HG02885 (cell line): Measurements from ENCODE around the gene ZNF460.

Experiments used
- ATAC-seq: cut with Tn5 transposase; IDR thresholded peaks from one replicate; pipeline ENCODE4 v1.9.1; 2021; ENCODE audit warnings: mild to moderate bottlenecking; ENCODE audit not compliant: unreplicated experiment, poor library complexity

ZNF460 gene

DNA sequence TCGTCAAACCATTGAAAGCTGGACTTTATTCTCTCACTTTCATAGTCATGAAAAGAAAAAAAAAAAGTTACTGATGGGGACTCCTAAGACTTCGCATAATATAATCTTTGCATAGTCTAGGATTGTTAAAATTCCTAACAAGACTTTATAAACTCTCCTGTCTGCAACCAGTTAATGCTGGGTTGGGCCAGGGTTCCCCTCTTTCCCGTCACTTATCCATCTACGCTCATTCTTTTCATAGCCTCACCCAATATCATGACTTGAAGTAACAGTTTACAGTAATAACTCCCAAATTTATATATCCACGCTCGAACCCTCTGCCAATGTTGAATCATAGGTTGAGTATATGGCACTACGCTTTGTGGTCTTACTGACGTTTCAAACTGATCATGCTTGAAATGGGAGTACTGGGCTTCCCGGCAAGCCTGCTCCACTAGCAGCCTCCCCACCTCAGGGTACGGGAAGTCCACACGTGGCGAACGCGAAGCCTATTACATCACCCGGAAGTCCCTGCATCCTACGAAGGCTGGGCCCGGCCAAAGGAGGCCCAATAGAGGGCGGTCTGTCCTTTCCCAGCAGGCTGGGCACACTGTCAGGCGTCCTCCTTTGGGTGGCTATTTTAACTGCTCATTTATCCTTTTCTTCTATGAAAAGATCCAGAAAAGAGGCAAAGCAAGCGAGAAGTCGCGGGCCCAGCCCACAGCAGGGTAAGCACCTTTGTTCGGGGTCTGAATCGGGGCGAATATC lies 694 bp upstream of the ZNF460 start:
- ATAC-seq: peak; percentile 76

DNA sequence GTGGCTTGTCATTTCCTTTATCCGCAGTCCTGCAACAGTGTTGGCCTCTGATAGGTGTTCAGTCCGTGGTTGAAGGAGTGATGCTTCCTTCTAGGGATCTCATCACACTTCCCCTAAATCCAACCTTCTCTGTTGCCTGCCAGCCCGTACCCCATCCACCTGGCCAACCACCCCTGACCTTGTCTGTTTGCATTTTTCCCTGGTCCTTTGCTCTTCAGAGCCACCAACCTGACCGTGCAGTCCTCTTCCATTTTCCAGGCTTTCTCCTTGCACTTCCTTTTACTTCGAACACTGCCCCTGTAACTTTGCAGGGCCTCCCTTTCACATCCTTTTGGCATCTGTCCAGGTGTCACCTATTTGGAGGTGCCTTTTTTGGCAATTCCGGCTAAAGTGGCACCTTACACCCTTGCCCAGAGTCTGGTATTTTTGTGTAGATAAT lies 696 bp downstream of the ZNF460 start:
- no peak for ATAC-seq

DNA sequence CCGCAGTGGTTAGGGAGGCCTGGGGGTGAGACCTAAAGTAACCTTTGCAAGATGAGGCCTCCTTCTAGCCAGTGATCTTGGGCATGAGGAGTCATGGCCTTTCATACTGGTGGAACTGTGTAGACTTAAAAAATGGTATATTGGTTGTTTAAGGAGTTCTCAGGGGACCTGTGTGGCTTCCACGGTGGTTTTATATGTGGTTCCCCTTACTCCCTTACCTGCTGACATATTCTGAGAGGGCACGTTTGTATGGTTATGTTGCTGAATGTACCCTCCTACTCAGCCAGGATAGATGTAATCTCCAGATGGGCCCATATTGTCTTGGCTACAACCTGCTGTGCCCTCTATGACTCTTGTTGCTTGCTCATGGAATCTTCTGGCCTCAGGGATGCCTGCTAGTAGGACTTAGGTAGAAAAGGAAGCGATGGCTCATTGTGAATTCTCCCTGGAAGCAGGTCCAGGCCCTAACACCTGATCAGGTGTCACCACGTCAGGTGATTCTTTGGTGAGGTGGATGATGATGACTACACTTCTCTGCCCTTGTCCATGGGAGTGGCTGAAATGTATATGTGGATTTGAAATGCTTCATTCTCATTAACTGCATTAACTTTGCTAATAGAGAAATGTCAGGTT lies 1.8 kb downstream of the ZNF460 start:
- ATAC-seq: no peak

DNA sequence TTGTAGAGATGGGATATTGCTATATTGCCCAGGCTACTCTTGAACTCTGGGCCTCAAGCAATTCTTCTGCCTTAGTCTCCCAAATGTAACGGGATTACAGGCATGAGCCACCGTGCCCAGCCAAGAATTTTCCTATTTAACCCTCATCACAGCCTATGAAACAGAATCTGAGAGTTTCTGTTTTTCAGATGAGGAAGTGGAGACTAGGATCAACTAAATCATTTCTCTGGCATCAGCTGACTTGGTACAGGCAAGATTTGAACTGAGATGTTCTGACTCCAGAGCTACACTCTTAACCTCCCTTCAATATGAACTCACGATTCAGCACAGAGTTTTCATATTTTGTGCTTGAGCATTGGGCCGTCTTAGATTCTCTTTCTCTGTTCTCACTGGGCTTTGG lies 8.1 kb downstream of the ZNF460 start:
- ATAC-seq: no peak

DNA sequence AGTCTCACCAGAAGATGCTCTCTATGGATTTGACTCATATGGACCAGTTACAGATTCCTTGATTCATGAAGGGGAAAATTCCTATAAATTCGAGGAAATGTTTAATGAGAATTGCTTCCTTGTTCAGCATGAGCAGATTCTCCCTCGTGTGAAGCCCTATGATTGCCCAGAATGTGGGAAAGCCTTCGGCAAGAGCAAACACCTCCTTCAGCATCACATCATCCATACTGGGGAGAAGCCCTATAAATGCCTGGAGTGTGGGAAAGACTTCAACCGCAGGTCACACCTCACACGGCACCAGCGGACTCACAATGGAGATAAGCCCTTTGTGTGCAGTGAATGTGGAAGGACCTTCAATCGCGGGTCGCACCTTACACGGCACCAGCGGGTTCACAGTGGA lies 10.7 kb downstream of the ZNF460 start:
- no peak for ATAC-seq

DNA sequence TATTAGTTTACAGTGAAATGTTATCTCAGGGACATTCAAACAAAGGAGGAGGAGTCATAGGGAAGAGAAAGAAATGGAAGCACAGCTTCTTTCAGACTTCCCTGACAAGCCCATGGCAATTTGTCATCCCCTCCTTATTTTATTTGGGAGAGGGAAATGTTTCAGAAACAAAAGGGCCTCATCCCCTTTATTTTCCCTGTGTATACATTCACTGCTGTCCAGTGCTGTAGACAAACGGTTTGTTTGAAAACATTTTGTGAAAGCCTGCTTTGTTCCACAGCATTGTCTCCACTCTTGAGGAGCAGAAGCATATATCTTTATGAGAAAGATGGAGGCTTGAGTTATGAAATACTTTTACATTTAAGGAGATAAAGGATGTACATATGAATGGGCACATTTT lies 12.3 kb downstream of the ZNF460 start:
- ATAC-seq: no peak

DNA sequence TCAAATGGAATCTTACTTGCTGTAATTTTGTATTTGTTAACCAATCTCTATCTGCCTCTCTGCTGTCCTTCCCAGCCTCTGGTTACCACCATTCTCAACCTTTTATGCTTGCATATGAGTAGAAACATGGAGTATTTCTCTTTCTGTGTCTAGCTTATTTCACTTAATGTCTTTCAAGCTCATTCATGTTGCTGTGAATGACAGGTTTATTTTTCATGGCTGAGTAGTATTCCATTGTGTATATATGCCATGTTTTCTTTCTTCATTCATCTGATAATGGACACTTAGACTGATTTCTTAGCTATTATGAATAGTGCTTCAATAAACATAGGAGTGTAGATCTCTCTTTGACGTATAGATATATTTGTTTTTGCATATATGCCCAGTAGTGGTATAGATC lies 13.4 kb downstream of the ZNF460 start:
- ATAC-seq: no peak

DNA sequence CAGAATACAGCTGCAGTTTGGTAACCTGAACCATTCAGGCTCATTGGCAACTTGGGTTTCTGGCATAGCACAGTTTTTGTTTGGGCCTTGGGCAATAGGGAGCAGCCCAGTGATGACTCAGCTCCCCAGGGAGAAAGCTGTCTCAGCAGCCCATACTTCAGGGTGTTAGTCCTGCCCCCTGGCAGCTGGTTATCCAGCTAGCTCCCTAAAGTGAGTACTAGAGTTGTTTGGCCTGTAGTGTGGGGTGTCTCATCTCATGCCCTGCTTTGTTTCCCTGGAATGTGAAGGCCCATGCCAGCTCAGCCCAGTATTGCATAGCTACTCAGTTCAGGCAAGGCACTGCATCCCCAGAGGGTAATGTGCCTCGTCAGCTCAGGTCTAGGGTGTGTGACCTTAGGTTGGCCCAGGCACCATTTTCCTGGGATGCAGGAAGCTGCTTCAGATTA lies 21.8 kb downstream of the ZNF460 start:
- no peak for ATAC-seq

DNA sequence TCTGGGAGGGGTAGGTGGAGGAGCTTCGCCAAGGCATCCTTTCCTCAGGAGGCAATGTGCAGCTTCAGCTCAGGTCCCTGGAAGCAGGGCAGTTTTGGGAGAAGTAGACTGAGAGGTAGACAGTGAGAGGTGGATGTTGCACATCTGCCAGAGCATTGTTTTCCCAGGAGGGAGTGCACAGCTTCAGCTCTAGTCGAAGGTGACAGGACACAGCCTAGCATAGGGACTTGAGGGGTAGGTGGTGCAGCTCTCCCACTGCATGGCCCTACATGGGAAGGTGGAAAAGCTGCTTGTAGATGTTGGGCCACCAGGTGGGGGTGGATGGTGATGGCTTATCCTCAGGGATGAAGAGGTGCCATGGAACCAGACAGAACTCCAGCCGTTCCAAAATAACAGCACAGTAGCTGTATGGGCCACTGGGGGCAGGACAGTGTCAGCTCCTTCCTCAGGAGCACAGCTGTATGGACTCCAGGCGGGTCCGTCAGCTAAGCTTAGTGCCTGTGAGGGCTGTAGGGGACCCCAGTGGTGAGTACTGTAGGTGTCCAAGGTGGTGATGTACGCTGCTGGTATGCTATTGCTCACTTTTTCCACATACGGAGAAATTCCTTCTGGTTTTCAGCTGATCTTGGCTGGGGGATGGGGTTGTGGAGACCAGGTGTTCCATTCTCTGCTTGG lies 22.6 kb downstream of the ZNF460 start:
- ATAC-seq: no peak

DNA sequence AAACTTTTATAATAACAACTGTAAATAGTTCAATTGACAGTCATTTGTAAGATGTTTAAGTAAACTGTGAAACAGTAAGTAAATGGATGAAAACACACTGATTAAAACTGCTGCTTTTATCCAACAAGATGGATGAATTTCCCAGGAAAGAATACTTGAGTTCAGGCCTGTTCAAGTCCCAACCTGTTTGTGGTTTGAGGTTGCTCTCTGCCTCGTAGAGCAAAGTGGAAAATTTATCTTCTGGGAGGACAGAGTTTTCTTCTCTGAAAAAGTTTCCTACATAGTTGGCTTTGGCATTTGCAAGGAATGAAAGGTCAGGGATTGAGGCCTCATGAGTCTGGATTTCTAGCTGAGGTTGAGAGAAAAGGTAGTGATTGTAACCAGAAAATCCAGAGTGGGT lies 24.8 kb downstream of the ZNF460 start:
- ATAC-seq: no peak

DNA sequence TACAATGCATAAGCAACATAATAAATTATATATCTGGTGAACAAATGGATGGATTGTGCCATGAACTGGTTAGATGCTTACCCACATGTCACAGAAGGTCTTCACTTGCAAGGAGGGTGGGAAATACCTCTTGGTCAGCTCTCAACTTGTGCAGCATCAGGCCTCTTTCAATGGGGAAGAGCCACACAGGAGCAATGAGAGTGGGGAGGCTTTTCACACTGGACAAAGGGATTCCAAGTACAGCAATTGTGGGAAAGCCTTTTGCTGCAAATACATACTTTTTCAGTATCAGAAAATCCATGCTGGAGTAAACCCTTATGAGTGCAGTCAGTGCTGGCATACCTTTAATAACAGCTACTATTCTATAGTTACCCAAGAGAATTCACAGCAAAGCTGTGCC lies 28.2 kb downstream of the ZNF460 start:
- ATAC-seq: no peak

DNA sequence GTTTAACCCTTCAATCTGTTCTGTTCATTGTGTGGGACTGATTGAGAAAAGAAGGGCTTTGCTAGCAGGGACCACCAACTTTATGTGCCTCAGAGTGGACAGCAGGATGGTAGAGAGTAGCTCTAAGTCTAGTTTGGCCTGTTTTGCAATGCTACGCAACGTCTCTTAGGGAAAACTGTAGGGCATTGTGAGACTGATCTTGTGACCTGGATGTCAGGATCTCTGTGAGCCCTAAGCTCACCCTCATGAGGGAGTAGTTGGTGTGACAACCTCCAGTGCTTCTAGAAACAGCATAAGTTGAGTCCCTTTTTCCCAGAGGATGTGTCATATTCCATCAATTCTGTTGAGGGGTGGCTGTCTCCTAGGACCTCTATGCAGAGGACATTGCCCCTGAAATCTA lies 30.5 kb downstream of the ZNF460 start:
- no peak for ATAC-seq

DNA sequence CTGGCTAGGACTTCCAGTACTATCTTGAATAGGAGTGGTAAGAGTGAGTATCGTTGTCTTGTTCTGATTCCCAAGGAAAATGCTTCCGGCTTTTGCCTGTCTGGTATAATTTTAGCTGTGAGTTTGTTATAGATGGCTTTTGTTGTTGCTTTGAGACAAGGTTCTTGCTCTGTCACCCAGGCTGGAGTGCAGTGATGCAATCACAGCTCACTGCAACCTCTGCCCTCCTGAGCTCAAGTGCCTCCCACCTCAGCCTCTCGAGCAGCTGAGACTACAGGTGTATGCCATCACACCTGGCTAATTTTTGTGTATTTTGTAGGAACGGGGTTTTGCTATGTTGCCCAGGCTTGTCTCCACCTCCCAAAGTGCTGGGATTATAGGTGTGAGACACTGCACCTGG lies 33.9 kb downstream of the ZNF460 start:
- no peak for ATAC-seq

DNA sequence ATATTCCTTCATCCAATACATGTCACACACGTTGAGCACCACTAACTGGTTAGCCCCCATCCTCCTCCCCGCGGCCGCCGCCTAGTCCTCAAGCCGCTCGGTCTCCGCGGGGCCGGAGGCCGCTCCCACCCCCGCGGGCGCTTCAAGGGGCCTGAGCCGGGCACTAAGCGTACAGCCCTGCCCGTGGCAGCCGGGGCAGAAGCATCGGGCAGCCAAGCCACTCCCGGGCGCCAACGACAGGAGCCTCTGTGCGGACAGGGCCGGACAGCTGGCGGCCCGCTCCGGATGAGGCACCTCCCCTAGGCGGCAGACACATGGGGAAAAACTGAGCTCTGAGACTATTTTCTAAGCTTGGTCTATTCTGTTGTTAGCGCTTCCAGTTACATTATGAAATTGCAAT lies 37.2 kb downstream of the ZNF460 start:
- ATAC-seq: no peak

DNA sequence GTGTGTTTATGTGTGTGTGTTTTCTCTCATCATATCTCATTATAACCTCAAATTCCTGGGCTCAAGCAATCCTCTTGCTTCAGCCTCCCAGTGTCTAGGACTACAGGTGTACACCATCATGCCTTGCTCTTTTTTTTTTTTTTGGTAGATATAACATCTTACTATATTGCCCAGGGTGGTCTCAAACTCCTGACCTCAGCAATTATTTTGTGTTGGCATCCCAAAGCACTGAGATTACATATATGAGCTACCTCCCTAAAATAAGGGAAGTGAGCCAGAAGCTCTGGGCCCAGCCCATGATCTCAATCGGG lies 39.5 kb downstream of the ZNF460 start:
- ATAC-seq: no peak

DNA sequence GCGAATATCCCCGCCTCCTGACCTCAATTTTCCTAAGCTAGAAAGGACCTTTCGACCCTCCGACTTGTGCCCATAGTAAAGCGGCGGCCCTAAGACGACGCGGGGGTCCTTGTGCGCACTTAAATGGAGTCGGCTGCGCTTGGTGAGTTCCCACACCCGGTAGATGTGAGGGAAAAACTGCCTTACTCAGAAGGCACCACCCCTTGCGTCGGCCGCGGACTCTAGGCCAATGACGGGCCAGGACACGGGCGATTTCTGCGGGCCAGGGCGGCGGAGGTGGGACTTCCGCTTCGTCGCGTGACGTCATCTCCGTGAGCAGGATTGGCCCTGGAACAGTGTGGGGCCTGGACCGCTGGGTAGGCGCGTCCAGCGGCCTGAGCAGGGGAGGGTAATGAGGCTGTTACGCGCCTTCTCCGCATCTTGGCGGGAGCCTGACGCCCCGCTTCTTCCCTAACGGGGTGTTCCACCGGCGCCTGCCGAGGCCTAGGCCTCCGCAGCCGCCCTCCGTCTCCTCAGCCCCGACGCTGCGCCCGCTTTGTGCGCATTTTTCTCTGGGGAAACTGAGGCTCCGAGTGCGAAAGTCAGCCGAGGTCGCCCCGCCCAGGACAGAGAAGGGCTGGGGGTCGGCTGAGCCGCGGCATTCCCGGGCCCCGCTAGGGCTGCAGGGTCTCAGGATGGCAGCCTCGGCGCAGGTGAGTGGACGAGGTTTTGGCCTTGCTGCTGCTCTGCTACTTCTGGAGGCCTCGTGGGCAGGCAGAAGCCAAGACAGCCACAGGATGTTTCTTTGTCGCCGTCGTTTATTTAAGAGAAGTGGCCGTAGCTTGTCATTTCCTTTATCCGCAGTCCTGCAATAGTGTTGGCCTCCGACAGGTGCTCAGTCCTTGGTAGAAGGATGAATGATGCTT lies 40.1 kb downstream of the ZNF460 start, which contains the start of gene ZNF543:
Gene ZNF543, plus strand, starts transcription at position 293 of the 905 bp plus-strand sequence. Its CDS starts 382 bp downstream, at position 675.
- peak; percentile 99 for ATAC-seq

DNA sequence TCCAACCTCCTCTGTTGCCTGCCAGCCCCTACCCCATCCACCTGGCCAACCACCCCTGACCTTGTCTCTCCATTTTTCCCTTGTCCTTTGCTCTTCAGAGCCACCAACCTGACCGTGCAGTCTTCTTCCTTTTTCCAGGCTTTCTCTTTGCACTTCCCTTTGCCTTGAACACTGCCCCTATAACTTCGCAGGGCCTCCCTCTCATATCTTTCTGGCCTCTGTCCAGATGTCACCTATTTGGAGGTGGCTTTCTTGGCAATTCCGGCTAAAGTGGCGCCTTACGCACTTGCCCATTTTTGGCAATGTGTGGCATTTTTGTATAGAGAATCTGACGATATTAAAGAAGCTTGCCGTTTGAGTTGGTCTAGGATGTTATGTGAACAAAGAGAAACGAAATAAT lies 40.8 kb downstream of the ZNF460 start:
- ATAC-seq: no peak

DNA sequence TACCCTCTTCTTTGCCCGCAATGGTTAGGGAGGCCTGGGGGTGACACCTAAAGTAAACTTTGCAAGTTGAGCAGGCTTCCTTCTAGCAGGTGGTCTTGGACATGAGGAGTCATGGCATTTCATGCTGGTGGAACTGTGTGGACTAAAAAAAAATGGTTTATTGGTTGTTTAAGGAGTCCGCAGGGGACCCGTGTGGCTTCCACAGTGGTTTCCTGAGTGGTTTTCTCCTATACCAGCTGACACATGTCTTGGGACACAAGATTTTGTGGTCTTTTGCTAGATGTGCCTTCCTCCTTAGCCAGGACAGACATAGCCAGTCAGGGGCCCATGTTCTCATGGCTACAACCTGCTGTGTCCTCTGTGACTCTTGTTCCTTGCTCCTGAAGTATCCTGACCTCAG lies 41.5 kb downstream of the ZNF460 start:
- ATAC-seq: no peak

DNA sequence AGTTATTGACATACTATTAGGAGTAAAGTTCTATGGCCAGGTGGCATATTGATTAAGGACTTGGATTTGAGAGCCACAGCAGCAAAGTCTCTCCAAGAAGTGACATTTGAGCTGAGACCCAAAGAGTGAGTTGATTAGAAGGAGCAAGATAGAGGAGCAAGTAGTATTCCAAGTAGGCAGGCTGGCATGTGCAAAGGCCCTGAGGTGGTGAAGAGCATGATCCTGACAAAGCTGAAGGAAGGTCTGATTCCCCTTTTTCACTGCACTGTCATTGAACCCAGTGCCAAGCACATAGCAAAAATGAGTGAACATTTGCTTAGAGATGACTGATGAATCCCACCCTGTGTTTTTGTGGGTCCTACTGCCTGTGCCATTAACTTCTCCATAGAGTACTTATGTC lies 44.7 kb downstream of the ZNF460 start:
- no peak for ATAC-seq

DNA sequence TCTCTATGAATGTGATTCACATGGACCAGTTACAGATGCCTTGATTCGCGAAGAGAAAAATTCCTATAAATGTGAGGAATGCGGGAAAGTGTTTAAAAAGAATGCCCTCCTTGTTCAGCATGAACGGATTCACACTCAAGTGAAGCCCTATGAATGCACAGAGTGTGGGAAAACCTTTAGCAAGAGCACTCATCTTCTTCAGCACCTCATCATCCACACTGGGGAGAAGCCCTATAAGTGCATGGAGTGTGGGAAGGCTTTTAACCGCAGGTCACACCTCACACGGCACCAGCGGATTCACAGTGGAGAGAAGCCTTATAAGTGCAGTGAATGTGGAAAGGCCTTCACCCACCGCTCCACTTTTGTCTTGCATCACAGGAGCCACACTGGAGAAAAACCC lies 47.7 kb downstream of the ZNF460 start:
- no peak for ATAC-seq

DNA sequence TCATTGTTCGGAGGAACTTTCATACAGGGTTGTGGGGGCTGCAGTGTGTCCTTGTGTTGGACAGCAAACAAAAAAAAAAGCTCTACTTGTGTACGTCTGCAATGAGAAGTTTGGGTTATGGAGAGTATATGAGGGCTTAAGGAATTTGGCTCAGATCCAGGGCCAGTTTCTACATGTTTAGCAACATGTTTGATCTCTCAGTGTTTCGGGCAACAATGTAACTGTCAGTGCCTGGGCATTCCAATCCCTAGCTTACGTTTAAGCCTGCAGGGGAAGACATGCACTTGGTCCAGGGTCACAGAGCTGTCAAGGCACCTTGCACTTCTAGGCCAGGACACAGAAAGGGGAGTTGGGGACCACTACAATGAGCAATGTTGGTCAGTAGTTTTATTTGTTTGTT lies 53.9 kb downstream of the ZNF460 start:
- no peak for ATAC-seq
